ENCODE results near the gene CEP95. TPM values are rescaled to one million over a fixed set of nuclear protein-coding genes. Genes with fewer than 3 reads are reported as not detected.

Gene CEP95
- total and polyA plus RNA-seq, 2 of the 13 experiments (the other 11 are each of a cell fraction or from before 2014, with no cell fraction given), result 65.9 to 68.8 TPM

GRCh38 chr17:64506576-64507412, at the start of gene CEP95 (continued):
- peak; percentile 86 for TF ChIP-seq SIN3A (IDR thresholded peaks at IDR 0.05; ENCODE audit: borderline replicate concordance, low read depth, low read length)
- 0 out of 2 replicates have a peak, but pooled peaks have one; percentile 74 for TF ChIP-seq GLI4 (CRISPR knock-in tag; IDR thresholded peaks at IDR 0.05; ENCODE audit: borderline replicate concordance)
- no peak for TF ChIP-seq FOXO4 (CRISPR knock-in tag; conservative IDR thresholded peaks at IDR 0.05)
- peak; percentile 64; the same call in 1 of the 2 replicates for TF ChIP-seq FOXP4 (CRISPR knock-in tag; IDR thresholded peaks at IDR 0.05)
- no peak for TF ChIP-seq SMARCE1 (IDR thresholded peaks at IDR 0.05; ENCODE audit: borderline replicate concordance)
- TF ChIP-seq TRIM22 (IDR thresholded peaks at IDR 0.05), result no peak
- peak; percentile 88 for TF ChIP-seq ZBTB7B (CRISPR knock-in tag; IDR thresholded peaks at IDR 0.05)
- no peak for TF ChIP-seq IRX3 (CRISPR knock-in tag; IDR thresholded peaks at IDR 0.05; ENCODE audit: borderline replicate concordance, low read depth)
- TF ChIP-seq IRF1 (CRISPR knock-in tag; IDR thresholded peaks at IDR 0.05; ENCODE audit: low read depth), result no peak; the same call in 1 of the 2 replicates
- TF ChIP-seq DRAP1 (CRISPR knock-in tag; IDR thresholded peaks at IDR 0.05), result no peak
- no peak; the same call in 1 of the 2 replicates for TF ChIP-seq AKAP8 (CRISPR knock-in tag; IDR thresholded peaks at IDR 0.05)
- no peak for TF ChIP-seq NFATC3 (CRISPR knock-in tag; IDR thresholded peaks at IDR 0.05)
- TF ChIP-seq JUNB (CRISPR knock-in tag; IDR thresholded peaks at IDR 0.05; ENCODE audit: borderline replicate concordance), result no peak
- TF ChIP-seq HNRNPL (IDR thresholded peaks at IDR 0.05; ENCODE audit: low read depth, low read length), result peak; percentile 61; the same call in 1 of the 2 replicates
- peak; percentile 84 for TF ChIP-seq NFYB (CRISPR knock-in tag; IDR thresholded peaks at IDR 0.05)
- TF ChIP-seq NR3C1 (CRISPR knock-in tag; IDR thresholded peaks at IDR 0.05), result peak; percentile 86; the same call in 1 of the 2 replicates
- TF ChIP-seq, protein P1, sequence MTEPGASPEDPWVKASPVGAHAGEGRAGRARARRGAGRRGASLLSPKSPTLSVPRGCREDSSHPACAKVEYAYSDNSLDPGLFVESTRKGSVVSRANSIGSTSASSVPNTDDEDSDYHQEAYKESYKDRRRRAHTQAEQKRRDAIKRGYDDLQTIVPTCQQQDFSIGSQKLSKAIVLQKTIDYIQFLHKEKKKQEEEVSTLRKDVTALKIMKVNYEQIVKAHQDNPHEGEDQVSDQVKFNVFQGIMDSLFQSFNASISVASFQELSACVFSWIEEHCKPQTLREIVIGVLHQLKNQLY (CRISPR knock-in tag; IDR thresholded peaks at IDR 0.05), result no peak; the same call in 1 of the 2 replicates
- no peak for TF ChIP-seq JUND (CRISPR knock-in tag; IDR thresholded peaks at IDR 0.05)

All from HepG2 (cell line).